ENCODE measurements around the gene NOSIP. TPM values are rescaled to one million over a fixed set of nuclear protein-coding genes. Genes with fewer than 3 reads are reported as not detected.

The NOSIP gene
- total RNA-seq, 1 donor from 2014 or later = 49.9 TPM

DNA sequence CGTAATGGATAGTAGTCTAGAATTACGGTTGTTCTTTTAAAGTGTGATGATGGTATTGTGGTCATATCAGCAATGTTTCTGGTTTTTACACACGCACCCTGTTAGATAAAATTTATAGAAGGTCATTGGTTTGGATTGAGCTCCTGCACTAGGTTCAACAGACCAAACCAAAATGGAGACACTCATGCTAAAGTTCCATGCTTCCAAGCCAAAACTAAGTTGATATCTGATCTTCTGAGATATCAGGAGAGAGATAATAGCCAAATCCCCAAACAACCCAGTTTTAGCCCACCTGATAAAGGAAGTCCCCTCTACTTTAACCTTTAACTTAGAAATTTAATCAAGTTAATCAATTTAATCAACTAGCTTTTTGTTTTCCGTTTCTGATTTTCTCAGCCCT is 1.2 kb downstream of the NOSIP start:
- TF ChIP-seq, protein P1, sequence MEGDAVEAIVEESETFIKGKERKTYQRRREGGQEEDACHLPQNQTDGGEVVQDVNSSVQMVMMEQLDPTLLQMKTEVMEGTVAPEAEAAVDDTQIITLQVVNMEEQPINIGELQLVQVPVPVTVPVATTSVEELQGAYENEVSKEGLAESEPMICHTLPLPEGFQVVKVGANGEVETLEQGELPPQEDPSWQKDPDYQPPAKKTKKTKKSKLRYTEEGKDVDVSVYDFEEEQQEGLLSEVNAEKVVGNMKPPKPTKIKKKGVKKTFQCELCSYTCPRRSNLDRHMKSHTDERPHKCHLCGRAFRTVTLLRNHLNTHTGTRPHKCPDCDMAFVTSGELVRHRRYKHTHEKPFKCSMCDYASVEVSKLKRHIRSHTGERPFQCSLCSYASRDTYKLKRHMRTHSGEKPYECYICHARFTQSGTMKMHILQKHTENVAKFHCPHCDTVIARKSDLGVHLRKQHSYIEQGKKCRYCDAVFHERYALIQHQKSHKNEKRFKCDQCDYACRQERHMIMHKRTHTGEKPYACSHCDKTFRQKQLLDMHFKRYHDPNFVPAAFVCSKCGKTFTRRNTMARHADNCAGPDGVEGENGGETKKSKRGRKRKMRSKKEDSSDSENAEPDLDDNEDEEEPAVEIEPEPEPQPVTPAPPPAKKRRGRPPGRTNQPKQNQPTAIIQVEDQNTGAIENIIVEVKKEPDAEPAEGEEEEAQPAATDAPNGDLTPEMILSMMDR (IDR thresholded peaks at IDR 0.05) = no peak
- H3K27ac Mint-ChIP-seq = no peak overlapping the region
- DNase-seq (no peak), ATAC-seq (ENCODE audit: low read depth) (no peak)
- intact Hi-C loops (cut with micrococcal nuclease) = loop anchor here (10.0 kb wide), 1 partner anchor 484 kb away; no protein-coding TSS in a partner anchor
- H3K27me3 Mint-ChIP-seq = no peaks in the 10 kb centered on the region
- H3K9me3 Mint-ChIP-seq = no peaks in the 10 kb centered on the region
- H3K4me1 Mint-ChIP-seq = peaks cover 24% of the 10 kb centered on the region
- peak overlapping the region; percentile 92 for H3K4me3 Mint-ChIP-seq
- CTCF ChIA-PET = interaction anchor here (1.5 to 2.8 kb wide), 2 partner anchors 9 to 31 kb away, joined by 3 to 18 read pairs; no protein-coding TSS in a partner anchor
- peaks cover 27% of the 10 kb centered on the region for H3K36me3 Mint-ChIP-seq (ENCODE audit: low read depth)
- POLR2A ChIA-PET = interaction anchor here (1.2 to 4.7 kb wide), 6 partner anchors 9 to 97 kb away, joined by 4 to 106 read pairs (median 16); partner anchors contain the start of genes PRMT1, PRR12, RRAS and SCAF1

GRCh38 chr19:49574206-49574755 is 6.1 kb downstream of the NOSIP start:
- Mint-ChIP-seq H3K9me3 (no peaks in the 10 kb centered on the region), H3K36me3 (ENCODE audit: low read depth) (peaks cover 35% of the 10 kb centered on the region), H3K4me1 (peaks cover 24% of the 10 kb centered on the region), H3K27me3 (no peaks in the 10 kb centered on the region), H3K4me3 (no peak overlapping the region), H3K27ac (no peak overlapping the region)
- intact Hi-C loops (cut with micrococcal nuclease) = loop anchor here (10.0 kb wide), 1 partner anchor 479 kb away; no protein-coding TSS in a partner anchor
- ChIA-PET CTCF (interaction anchor here (0.7 kb wide), 1 partner anchor 71 kb away, joined by 3 read pairs; no protein-coding TSS in a partner anchor), POLR2A (no interaction called here)
- no peak for ATAC-seq (ENCODE audit: low read depth)
- no peak for DNase-seq
- TF ChIP-seq, protein P1 (IDR thresholded peaks at IDR 0.05) = no peak

- Mint-ChIP-seq H3K4me1 (peaks cover 23% of the 10 kb centered on the region), H3K9me3 (no peaks in the 10 kb centered on the region), H3K4me3 (no peak overlapping the region), H3K36me3 (ENCODE audit: low read depth) (peaks cover 35% of the 10 kb centered on the region), H3K27me3 (no peaks in the 10 kb centered on the region), H3K27ac (no peak overlapping the region)
- TF ChIP-seq, protein P1 (IDR thresholded peaks at IDR 0.05) = no peak
- no peak for DNase-seq
- POLR2A ChIA-PET = no interaction called here
- CTCF ChIA-PET = interaction anchor here (0.6 to 0.7 kb wide), 2 partner anchors 11 to 72 kb away, joined by 3 read pairs; no protein-coding TSS in a partner anchor
- ATAC-seq (ENCODE audit: low read depth) = no peak
- intact Hi-C loops (cut with micrococcal nuclease) = loop anchor here (10.0 kb wide), 1 partner anchor 479 kb away; no protein-coding TSS in a partner anchor
Observed at GRCh38 chr19:49573425-49573824, 6.9 kb downstream of the NOSIP start.

DNA sequence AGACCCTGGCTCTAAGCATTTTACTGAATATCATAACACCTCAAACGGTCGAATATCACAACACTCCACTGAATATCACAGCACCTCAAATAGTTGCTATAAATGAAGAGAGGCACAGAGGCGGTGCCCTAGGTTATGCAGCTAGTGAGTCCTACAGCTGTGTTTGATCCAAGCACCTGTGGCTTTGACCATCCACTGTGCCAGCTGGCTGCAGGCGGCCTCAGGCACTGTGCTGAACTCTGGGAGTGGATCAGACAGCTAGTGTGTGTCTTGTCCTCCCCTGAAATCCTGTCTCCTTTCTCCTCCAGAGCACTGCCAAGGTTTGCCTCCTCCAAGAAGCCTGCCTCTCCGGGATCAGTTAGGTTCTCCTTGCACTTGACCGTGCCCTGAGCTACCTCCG is 7.3 kb downstream of the NOSIP start:
- intact Hi-C loops (cut with micrococcal nuclease) = loop anchor here (10.0 kb wide), 1 partner anchor 478 kb away; no protein-coding TSS in a partner anchor
- ChIA-PET CTCF (interaction anchor here (0.6 kb wide), 1 partner anchor 10 kb away, joined by 3 read pairs; no protein-coding TSS in a partner anchor), POLR2A (interaction anchor here (0.7 kb wide), 1 partner anchor 935 kb away, joined by 5 read pairs; no protein-coding TSS in a partner anchor)
- H3K27me3 Mint-ChIP-seq = no peaks in the 10 kb centered on the region
- peaks cover 33% of the 10 kb centered on the region for H3K36me3 Mint-ChIP-seq (ENCODE audit: low read depth)
- H3K4me3 Mint-ChIP-seq = no peak overlapping the region
- TF ChIP-seq, protein P1 (IDR thresholded peaks at IDR 0.05) = no peak
- H3K4me1 Mint-ChIP-seq = peaks cover 25% of the 10 kb centered on the region
- DNase-seq (no peak), ATAC-seq (ENCODE audit: low read depth) (no peak)
- no peak overlapping the region for H3K27ac Mint-ChIP-seq
- H3K9me3 Mint-ChIP-seq = no peaks in the 10 kb centered on the region

- ChIA-PET POLR2A (interaction anchor here (0.9 to 1.8 kb wide), 4 partner anchors 9 to 358 kb away, joined by 3 to 9 read pairs (median 5); partner anchors contain the start of genes ATF5, FCGRT, NOSIP and NUP62), CTCF (interaction anchor here (0.9 to 4.1 kb wide), 16 partner anchors 10 to 346 kb away, joined by 3 to 25 read pairs (median 6); partner anchors contain the start of genes FLT3LG, PRMT1 and PRR12)
- H3K36me3 Mint-ChIP-seq (ENCODE audit: low read depth) = peaks cover 29% of the 10 kb centered on the region
- peaks cover 30% of the 10 kb centered on the region for H3K4me1 Mint-ChIP-seq
- no peak overlapping the region for H3K4me3 Mint-ChIP-seq
- DNase-seq (no peak), ATAC-seq (ENCODE audit: low read depth) (no peak)
- TF ChIP-seq, protein P1 (IDR thresholded peaks at IDR 0.05) = no peak
- no peaks in the 10 kb centered on the region for H3K9me3 Mint-ChIP-seq
- no peak overlapping the region for H3K27ac Mint-ChIP-seq
- H3K27me3 Mint-ChIP-seq = no peaks in the 10 kb centered on the region
- intact Hi-C loops (cut with micrococcal nuclease) = loop anchor here (1.0 to 10.0 kb wide), 7 partner anchors 24 to 476 kb away; partner anchors contain the start of gene FLT3LG
Observed at GRCh38 chr19:49570997-49571676, 9.2 kb downstream of the NOSIP start.
